Measurements from ENCODE around the gene COQ5. TPM values are rescaled to one million over a fixed set of nuclear protein-coding genes. Genes with fewer than 3 reads are reported as not detected.

COQ5 gene
- total RNA-seq, 1 experiment from 2014 or later = 33.8 TPM

GRCh38 chr12:120563495-120563894, 34.5 kb upstream of the COQ5 start:
- intact Hi-C loops (cut with micrococcal nuclease; ENCODE audit: unreplicated experiment) = no loop called here
- CTCF ChIA-PET = no interaction called here

GRCh38 chr12:120562906-120563305, 33.9 kb upstream of the COQ5 start:
- H3K27me3 Mint-ChIP-seq (ENCODE audit: unreplicated experiment) = no peaks in the 10 kb centered on the region
- TF ChIP-seq CTCF (IDR thresholded peaks at IDR 0.05; ENCODE audit: unreplicated experiment) = no peak
- intact Hi-C loops (cut with micrococcal nuclease; ENCODE audit: unreplicated experiment) = no loop called here

More at GRCh38 chr12:120563495-120563894, 34.5 kb upstream of the COQ5 start:
- no TSS peak for BruUV-seq (replicated peaks)
- H3K27ac Mint-ChIP-seq (ENCODE audit: unreplicated experiment) = no peak overlapping the region
- no peaks in the 10 kb centered on the region for H3K4me1 Mint-ChIP-seq (ENCODE audit: low read depth, unreplicated experiment)
- no peaks in the 10 kb centered on the region for H3K9me3 Mint-ChIP-seq (ENCODE audit: low read depth, unreplicated experiment)
- no peak overlapping the region for H3K4me3 Mint-ChIP-seq (ENCODE audit: low read depth, unreplicated experiment)
- H3K36me3 Mint-ChIP-seq (ENCODE audit: insufficient read depth, unreplicated experiment) = peaks cover 74% of the 10 kb centered on the region
- no peak for TF ChIP-seq CTCF (IDR thresholded peaks at IDR 0.05; ENCODE audit: unreplicated experiment)
- H3K27me3 Mint-ChIP-seq (ENCODE audit: unreplicated experiment) = no peaks in the 10 kb centered on the region
- no peak for DNase-seq

GRCh38 chr12:120557589-120557988, 28.6 kb upstream of the COQ5 start:
- Mint-ChIP-seq H3K4me3 (ENCODE audit: low read depth, unreplicated experiment) (no peak overlapping the region), H3K9me3 (ENCODE audit: low read depth, unreplicated experiment) (no peaks in the 10 kb centered on the region), H3K36me3 (ENCODE audit: insufficient read depth, unreplicated experiment) (peaks cover 77% of the 10 kb centered on the region), H3K4me1 (ENCODE audit: low read depth, unreplicated experiment) (no peaks in the 10 kb centered on the region), H3K27ac (ENCODE audit: unreplicated experiment) (no peak overlapping the region), H3K27me3 (ENCODE audit: unreplicated experiment) (no peaks in the 10 kb centered on the region)
- no TSS peak for BruUV-seq (replicated peaks)
- no peak for DNase-seq
- intact Hi-C loops (cut with micrococcal nuclease; ENCODE audit: unreplicated experiment) = no loop called here
- CTCF ChIA-PET = no interaction called here
- no peak for TF ChIP-seq CTCF (IDR thresholded peaks at IDR 0.05; ENCODE audit: unreplicated experiment)

More at GRCh38 chr12:120562906-120563305, 33.9 kb upstream of the COQ5 start:
- H3K27ac Mint-ChIP-seq (ENCODE audit: unreplicated experiment) = no peak overlapping the region
- CTCF ChIA-PET = no interaction called here
- no TSS peak for BruUV-seq (replicated peaks)
- H3K4me1 Mint-ChIP-seq (ENCODE audit: low read depth, unreplicated experiment) = no peaks in the 10 kb centered on the region
- H3K4me3 Mint-ChIP-seq (ENCODE audit: low read depth, unreplicated experiment) = no peak overlapping the region
- DNase-seq = no peak
- peaks cover 72% of the 10 kb centered on the region for H3K36me3 Mint-ChIP-seq (ENCODE audit: insufficient read depth, unreplicated experiment)
- no peaks in the 10 kb centered on the region for H3K9me3 Mint-ChIP-seq (ENCODE audit: low read depth, unreplicated experiment)

GRCh38 chr12:120554678-120555077, 25.7 kb upstream of the COQ5 start:
- CTCF ChIA-PET = no interaction called here
- H3K27ac Mint-ChIP-seq (ENCODE audit: unreplicated experiment) = no peak overlapping the region
- H3K36me3 Mint-ChIP-seq (ENCODE audit: insufficient read depth, unreplicated experiment) = peaks cover 67% of the 10 kb centered on the region
- DNase-seq = no peak
- no peaks in the 10 kb centered on the region for H3K4me1 Mint-ChIP-seq (ENCODE audit: low read depth, unreplicated experiment)
- intact Hi-C loops (cut with micrococcal nuclease; ENCODE audit: unreplicated experiment) = no loop called here
- no TSS peak for BruUV-seq (replicated peaks)
- no peak for TF ChIP-seq CTCF (IDR thresholded peaks at IDR 0.05; ENCODE audit: unreplicated experiment)
- no peaks in the 10 kb centered on the region for H3K9me3 Mint-ChIP-seq (ENCODE audit: low read depth, unreplicated experiment)
- no peak overlapping the region for H3K4me3 Mint-ChIP-seq (ENCODE audit: low read depth, unreplicated experiment)
- H3K27me3 Mint-ChIP-seq (ENCODE audit: unreplicated experiment) = no peaks in the 10 kb centered on the region

GRCh38 chr12:120546050-120546386, 17.1 kb upstream of the COQ5 start:
- TF ChIP-seq CTCF (IDR thresholded peaks at IDR 0.05; ENCODE audit: unreplicated experiment) = no peak
- no peaks in the 10 kb centered on the region for H3K4me1 Mint-ChIP-seq (ENCODE audit: low read depth, unreplicated experiment)
- no peaks in the 10 kb centered on the region for H3K27me3 Mint-ChIP-seq (ENCODE audit: unreplicated experiment)
- no peak overlapping the region for H3K4me3 Mint-ChIP-seq (ENCODE audit: low read depth, unreplicated experiment)
- H3K9me3 Mint-ChIP-seq (ENCODE audit: low read depth, unreplicated experiment) = no peaks in the 10 kb centered on the region
- CTCF ChIA-PET = no interaction called here
- no peaks in the 10 kb centered on the region for H3K36me3 Mint-ChIP-seq (ENCODE audit: insufficient read depth, unreplicated experiment)
- H3K27ac Mint-ChIP-seq (ENCODE audit: unreplicated experiment) = no peak overlapping the region
- no peak for DNase-seq
- intact Hi-C loops (cut with micrococcal nuclease; ENCODE audit: unreplicated experiment) = no loop called here
- no TSS peak for BruUV-seq (replicated peaks)
